ENCODE data around the gene CPNE2. TPM values are rescaled to one million over a fixed set of nuclear protein-coding genes. Genes with fewer than 3 reads are reported as not detected.

CPNE2 gene
- total RNA-seq, 1 experiment from 2014 or later: 43.4 TPM

GRCh38 chr16:57192146-57192545 lies 99.8 kb downstream of the CPNE2 start:
- POLR2A ChIA-PET: interaction anchor here (0.6 kb wide), 2 partner anchors 44 to 263 kb away, joined by 3 to 5 read pairs; no protein-coding TSS in a partner anchor
- Histone ChIP-seq H3K27me3 (ENCODE audit: control insufficient read depth, insufficient read depth, low read length) (no peaks in the 10 kb centered on the region), H3K4me3 (ENCODE audit: low read depth in 2 of 2, low read length in 2 of 2) (no peak overlapping the region), H3K27ac (ENCODE audit: low read length) (peak overlapping the region; percentile 39; the same call in 1 of the 2 replicates), H3K36me3 (ENCODE audit: control insufficient read depth, insufficient read depth, low read length) (no peaks in the 10 kb centered on the region; the same call in 1 of the 2 replicates), H3K4me1 (ENCODE audit: control insufficient read depth, insufficient read depth, low read length) (peaks cover 47% of the 10 kb centered on the region), H3K9me3 (ENCODE audit: control insufficient read depth, insufficient read depth, low read depth, low read length) (no peaks in the 10 kb centered on the region)
- CTCF ChIA-PET: interaction anchor here (0.6 kb wide), 1 partner anchor 13 kb away, joined by 4 read pairs; no protein-coding TSS in a partner anchor
- BruUV-seq (replicated peaks): no TSS peak
- ATAC-seq: no peak
- no peak for DNase-seq (ENCODE audit: low read depth, low spot score)
- in situ Hi-C loops (cut with HindIII; ENCODE audit: low pct_unique_long_range_greater_than_20kb, low sequenced_read_pairs) (no loop called here), intact Hi-C loops (cut with micrococcal nuclease; ENCODE audit: unreplicated experiment) (no loop called here)
- TF ChIP-seq, protein P1, sequence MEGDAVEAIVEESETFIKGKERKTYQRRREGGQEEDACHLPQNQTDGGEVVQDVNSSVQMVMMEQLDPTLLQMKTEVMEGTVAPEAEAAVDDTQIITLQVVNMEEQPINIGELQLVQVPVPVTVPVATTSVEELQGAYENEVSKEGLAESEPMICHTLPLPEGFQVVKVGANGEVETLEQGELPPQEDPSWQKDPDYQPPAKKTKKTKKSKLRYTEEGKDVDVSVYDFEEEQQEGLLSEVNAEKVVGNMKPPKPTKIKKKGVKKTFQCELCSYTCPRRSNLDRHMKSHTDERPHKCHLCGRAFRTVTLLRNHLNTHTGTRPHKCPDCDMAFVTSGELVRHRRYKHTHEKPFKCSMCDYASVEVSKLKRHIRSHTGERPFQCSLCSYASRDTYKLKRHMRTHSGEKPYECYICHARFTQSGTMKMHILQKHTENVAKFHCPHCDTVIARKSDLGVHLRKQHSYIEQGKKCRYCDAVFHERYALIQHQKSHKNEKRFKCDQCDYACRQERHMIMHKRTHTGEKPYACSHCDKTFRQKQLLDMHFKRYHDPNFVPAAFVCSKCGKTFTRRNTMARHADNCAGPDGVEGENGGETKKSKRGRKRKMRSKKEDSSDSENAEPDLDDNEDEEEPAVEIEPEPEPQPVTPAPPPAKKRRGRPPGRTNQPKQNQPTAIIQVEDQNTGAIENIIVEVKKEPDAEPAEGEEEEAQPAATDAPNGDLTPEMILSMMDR (IDR thresholded peaks at IDR 0.05): no peak
- no peak for TF ChIP-seq TCF7L2 (IDR thresholded peaks at IDR 0.05; ENCODE audit: low read depth, low read length)
- TF ChIP-seq, protein P2, sequence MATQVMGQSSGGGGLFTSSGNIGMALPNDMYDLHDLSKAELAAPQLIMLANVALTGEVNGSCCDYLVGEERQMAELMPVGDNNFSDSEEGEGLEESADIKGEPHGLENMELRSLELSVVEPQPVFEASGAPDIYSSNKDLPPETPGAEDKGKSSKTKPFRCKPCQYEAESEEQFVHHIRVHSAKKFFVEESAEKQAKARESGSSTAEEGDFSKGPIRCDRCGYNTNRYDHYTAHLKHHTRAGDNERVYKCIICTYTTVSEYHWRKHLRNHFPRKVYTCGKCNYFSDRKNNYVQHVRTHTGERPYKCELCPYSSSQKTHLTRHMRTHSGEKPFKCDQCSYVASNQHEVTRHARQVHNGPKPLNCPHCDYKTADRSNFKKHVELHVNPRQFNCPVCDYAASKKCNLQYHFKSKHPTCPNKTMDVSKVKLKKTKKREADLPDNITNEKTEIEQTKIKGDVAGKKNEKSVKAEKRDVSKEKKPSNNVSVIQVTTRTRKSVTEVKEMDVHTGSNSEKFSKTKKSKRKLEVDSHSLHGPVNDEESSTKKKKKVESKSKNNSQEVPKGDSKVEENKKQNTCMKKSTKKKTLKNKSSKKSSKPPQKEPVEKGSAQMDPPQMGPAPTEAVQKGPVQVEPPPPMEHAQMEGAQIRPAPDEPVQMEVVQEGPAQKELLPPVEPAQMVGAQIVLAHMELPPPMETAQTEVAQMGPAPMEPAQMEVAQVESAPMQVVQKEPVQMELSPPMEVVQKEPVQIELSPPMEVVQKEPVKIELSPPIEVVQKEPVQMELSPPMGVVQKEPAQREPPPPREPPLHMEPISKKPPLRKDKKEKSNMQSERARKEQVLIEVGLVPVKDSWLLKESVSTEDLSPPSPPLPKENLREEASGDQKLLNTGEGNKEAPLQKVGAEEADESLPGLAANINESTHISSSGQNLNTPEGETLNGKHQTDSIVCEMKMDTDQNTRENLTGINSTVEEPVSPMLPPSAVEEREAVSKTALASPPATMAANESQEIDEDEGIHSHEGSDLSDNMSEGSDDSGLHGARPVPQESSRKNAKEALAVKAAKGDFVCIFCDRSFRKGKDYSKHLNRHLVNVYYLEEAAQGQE (IDR thresholded peaks at IDR 0.05; ENCODE audit: insufficient read depth in 1 of 2, low read depth in 2 of 2, low read length in 1 of 2): no peak

DNA sequence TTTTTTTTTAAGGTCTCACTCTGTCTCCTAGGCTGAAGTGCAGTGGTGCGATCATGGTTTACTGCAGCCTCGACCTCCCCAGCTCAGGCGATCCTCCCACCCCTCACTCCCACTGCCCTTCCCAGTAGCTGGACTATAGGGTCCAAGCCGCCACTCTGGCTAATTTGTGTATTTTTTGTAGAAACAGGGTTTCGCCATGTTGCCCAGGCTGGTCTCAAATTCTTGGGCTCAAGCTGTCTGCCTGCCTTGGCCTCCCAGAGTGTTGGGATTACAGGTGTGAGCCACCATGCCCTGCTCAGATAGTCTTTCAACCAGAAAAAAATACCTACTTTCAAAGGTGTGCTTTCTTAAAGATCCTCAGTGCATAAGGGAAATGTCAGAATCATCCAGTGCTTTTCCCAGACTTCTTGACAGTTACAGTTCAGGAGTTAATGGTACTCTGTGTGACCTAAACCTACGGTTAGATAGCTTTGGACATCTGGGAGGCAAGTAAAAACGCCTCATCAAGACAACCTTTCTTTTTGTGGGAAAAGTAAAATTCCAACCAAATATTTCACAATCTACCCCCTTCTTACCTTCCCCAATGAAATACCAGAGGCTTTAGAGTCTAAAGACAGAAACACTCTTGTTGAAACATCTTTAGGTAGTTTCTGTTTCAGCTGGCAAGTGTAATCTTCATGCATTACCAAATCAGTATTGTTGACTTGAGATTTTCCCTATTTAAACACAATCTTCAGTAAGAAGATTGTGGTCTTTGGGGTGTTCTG lies 100.5 kb downstream of the CPNE2 start:
- peak overlapping the region; percentile 74 for H3K27ac ChIP-seq (ENCODE audit: low read length)
- no peaks in the 10 kb centered on the region; the same call in 1 of the 2 replicates for H3K36me3 ChIP-seq (ENCODE audit: control insufficient read depth, insufficient read depth, low read length)
- peak overlapping the region in 1 of 2 experiments; percentile 6; a peak in 1 of 4 replicates for H3K4me3 ChIP-seq (ENCODE audit: low read depth in 2 of 2, low read length in 2 of 2)
- H3K27me3 ChIP-seq (ENCODE audit: control insufficient read depth, insufficient read depth, low read length): no peaks in the 10 kb centered on the region
- in situ Hi-C loops (cut with HindIII; ENCODE audit: low pct_unique_long_range_greater_than_20kb, low sequenced_read_pairs): no loop called here
- no TSS peak for BruUV-seq (replicated peaks)
- ATAC-seq (no peak), DNase-seq (ENCODE audit: low read depth, low spot score) (no peak)
- H3K9me3 ChIP-seq (ENCODE audit: control insufficient read depth, insufficient read depth, low read depth, low read length): no peaks in the 10 kb centered on the region
- POLR2A ChIA-PET: interaction anchor here (0.6 to 0.7 kb wide), 3 partner anchors 43 to 620 kb away, joined by 3 to 5 read pairs (median 4); no protein-coding TSS in a partner anchor
- intact Hi-C loops (cut with micrococcal nuclease; ENCODE audit: unreplicated experiment): no loop called here
- H3K4me1 ChIP-seq (ENCODE audit: control insufficient read depth, insufficient read depth, low read length): peaks cover 47% of the 10 kb centered on the region
- TF ChIP-seq, protein P1 (IDR thresholded peaks at IDR 0.05): no peak
- TF ChIP-seq POLR2AphosphoS5 (IDR thresholded peaks at IDR 0.05; ENCODE audit: low read depth, low read length): no peak
- no peak for TF ChIP-seq TCF7L2 (IDR thresholded peaks at IDR 0.05; ENCODE audit: low read depth, low read length)
- no peak for TF ChIP-seq SIN3A (IDR thresholded peaks at IDR 0.05; ENCODE audit: borderline replicate concordance, insufficient read depth, low read depth, low read length)
- TF ChIP-seq, protein P2 (IDR thresholded peaks at IDR 0.05; ENCODE audit: insufficient read depth in 1 of 2, low read depth in 2 of 2, low read length in 1 of 2): no peak
- CTCF ChIA-PET: interaction anchor here (0.6 to 0.7 kb wide), 2 partner anchors 13 to 390 kb away, joined by 4 to 6 read pairs; no protein-coding TSS in a partner anchor
